HEK293 (cell line): Measurements from ENCODE around the gene PGK2.

Source experiments
- CTCF ChIA-PET: fragments of 350-600 bp; formaldehyde crosslinking; extraction: SDS; loops from one replicate; lab custom pipeline; 2021; ENCODE audit warnings: antibody characterized with exemption; lab: Yijun Ruan, JAX
- POLR2A ChIA-PET: fragments of 300-600 bp; formaldehyde crosslinking; extraction: SDS; loops from one replicate; lab custom pipeline; 2020; ENCODE audit warnings: antibody characterized with exemption, inconsistent platforms; lab: Yijun Ruan, JAX
- H3K27ac ChIP-seq: fragments of 200-500 bp; sonication (Bioruptor generic); 2 replicates; pipeline ENCODE4 v1.5.1; 2014; ENCODE audit warnings: low read depth, low read length, control low read depth, inconsistent platforms; ENCODE audit errors: extremely low read depth
- H3K36me3 ChIP-seq, 2 experiments: fragments of 200-500 bp in 1 of 2; sonication (Bioruptor generic) in 1 of 2; 1 replicate in 1 of 2; 2 replicates in 1 of 2; pipeline ENCODE4 v1.5.1; 2014 to 2017; ENCODE audit warnings: inconsistent platforms in 2 of 2, low read length in 2 of 2; ENCODE audit not compliant: control insufficient read depth in 2 of 2, insufficient read depth in 1 of 2
- H3K4me1 ChIP-seq: fragments of 200-500 bp; sonication (Bioruptor generic); 2 replicates; pipeline ENCODE4 v1.5.1; 2014; ENCODE audit warnings: mild to moderate bottlenecking, low read length, inconsistent platforms; ENCODE audit not compliant: control insufficient read depth, insufficient read depth
- H3K4me3 ChIP-seq: 2 replicates; pipeline ENCODE4 v1.5.1; 2011; ENCODE audit warnings: low read depth, mild to moderate bottlenecking, control low read depth, low read length, moderate library complexity
- H3K9me3 ChIP-seq: fragments of 200-500 bp; sonication (Bioruptor generic); 2 replicates; pipeline ENCODE4 v1.5.1; 2014; ENCODE audit warnings: low read depth, low read length, inconsistent platforms; ENCODE audit not compliant: control insufficient read depth, insufficient read depth
- HOXD13 ChIP-seq: sonication (generic); formaldehyde crosslinking; IDR thresholded peaks from 2 replicates; pipeline ENCODE4 v1.8.0; 2022; ENCODE audit warnings: missing genetic modification reagents, borderline replicate concordance
- ZBTB20 ChIP-seq: fragments of 450-650 bp; formaldehyde crosslinking; IDR thresholded peaks from 2 replicates; pipeline ENCODE4 v1.5.1; 2016; ENCODE audit warnings: missing biosample characterization, missing genetic modification characterization
- ZFP69B ChIP-seq: fragments of 450-650 bp; formaldehyde crosslinking; IDR thresholded peaks from 2 replicates; pipeline ENCODE4 v1.5.1; 2016; ENCODE audit warnings: missing biosample characterization, missing genetic modification characterization
- ZNF146 ChIP-seq: fragments of 450-650 bp; formaldehyde crosslinking; IDR thresholded peaks from 2 replicates; pipeline ENCODE4 v1.5.1; 2016; ENCODE audit warnings: missing biosample characterization, missing genetic modification characterization
- ZNF558 ChIP-seq: fragments of 450-650 bp; formaldehyde crosslinking; IDR thresholded peaks from 2 replicates; pipeline ENCODE4 v1.5.1; 2016; ENCODE audit warnings: missing biosample characterization, missing genetic modification characterization
- ZNF645 ChIP-seq: fragments of 450-650 bp; formaldehyde crosslinking; IDR thresholded peaks from 2 replicates; pipeline ENCODE4; 2016; ENCODE audit warnings: missing biosample characterization, missing genetic modification characterization
- ZNF660 ChIP-seq: fragments of 450-650 bp; IDR thresholded peaks from 2 replicates; pipeline ENCODE4 v1.5.1; 2018; ENCODE audit warnings: missing biosample characterization, mild to moderate bottlenecking, missing genetic modification characterization
- ZNF76 ChIP-seq: fragments of 450-650 bp; formaldehyde crosslinking; IDR thresholded peaks from 2 replicates; pipeline ENCODE4; 2016; ENCODE audit warnings: low read depth, missing biosample characterization, missing genetic modification characterization, borderline replicate concordance
- TF ChIP-seq, protein P1 (sequence below): fragments of 450-650 bp; formaldehyde crosslinking; IDR thresholded peaks from 2 replicates; pipeline ENCODE4 v1.5.1; 2017; ENCODE audit warnings: missing biosample characterization, mild to moderate bottlenecking, missing genetic modification characterization, moderate library complexity

The PGK2 gene

DNA sequence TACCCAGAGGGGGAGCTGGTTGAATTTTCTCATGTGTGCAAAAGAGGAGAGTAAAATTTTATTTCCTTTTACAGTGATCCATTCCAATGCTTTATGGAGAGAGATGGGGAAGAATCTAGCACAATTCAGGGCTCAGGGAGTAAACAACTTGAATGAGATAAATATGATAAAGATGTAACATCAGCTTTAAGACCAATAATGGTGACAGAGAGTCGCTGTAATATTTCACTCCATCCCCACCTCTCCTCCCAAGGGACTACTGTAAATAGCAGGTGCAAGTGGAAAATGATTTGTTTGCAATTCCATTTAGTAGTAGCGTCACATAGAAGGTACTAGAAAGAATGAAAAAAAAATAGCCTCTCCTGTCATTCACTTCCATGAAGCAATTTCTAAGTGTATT is 47.7 kb downstream of the PGK2 start:
- Histone ChIP-seq H3K36me3 (no peaks in the 10 kb centered on the region), H3K9me3 (no peaks in the 10 kb centered on the region), H3K4me3 (no peak overlapping the region), H3K27ac (no peak overlapping the region), H3K4me1 (no peaks in the 10 kb centered on the region)
- TF ChIP-seq ZNF645 (tag by site-specific recombination): no peak
- TF ChIP-seq ZNF660 (tag by site-specific recombination): no peak
- no peak for TF ChIP-seq ZFP69B (tag by site-specific recombination)
- no peak for TF ChIP-seq ZBTB20 (tag by site-specific recombination)
- no peak for TF ChIP-seq ZNF146 (tag by site-specific recombination)
- TF ChIP-seq ZNF558 (tag by site-specific recombination): no peak
- TF ChIP-seq ZNF76 (tag by site-specific recombination): no peak
- ChIA-PET CTCF (interaction anchor here (0.6 kb wide), 1 partner anchor 355 kb away, joined by 3 read pairs; no protein-coding TSS in a partner anchor), POLR2A (no interaction called here)

- Histone ChIP-seq H3K4me1 (no peaks in the 10 kb centered on the region), H3K36me3 (no peaks in the 10 kb centered on the region), H3K27ac (no peak overlapping the region), H3K4me3 (no peak overlapping the region), H3K9me3 (no peaks in the 10 kb centered on the region)
- no peak for TF ChIP-seq HOXD13 (CRISPR knock-in tag)
- TF ChIP-seq, protein P1, sequence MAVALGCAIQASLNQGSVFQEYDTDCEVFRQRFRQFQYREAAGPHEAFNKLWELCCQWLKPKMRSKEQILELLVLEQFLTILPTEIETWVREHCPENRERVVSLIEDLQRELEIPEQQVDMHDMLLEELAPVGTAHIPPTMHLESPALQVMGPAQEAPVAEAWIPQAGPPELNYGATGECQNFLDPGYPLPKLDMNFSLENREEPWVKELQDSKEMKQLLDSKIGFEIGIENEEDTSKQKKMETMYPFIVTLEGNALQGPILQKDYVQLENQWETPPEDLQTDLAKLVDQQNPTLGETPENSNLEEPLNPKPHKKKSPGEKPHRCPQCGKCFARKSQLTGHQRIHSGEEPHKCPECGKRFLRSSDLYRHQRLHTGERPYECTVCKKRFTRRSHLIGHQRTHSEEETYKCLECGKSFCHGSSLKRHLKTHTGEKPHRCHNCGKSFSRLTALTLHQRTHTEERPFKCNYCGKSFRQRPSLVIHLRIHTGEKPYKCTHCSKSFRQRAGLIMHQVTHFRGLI (tag by site-specific recombination): no peak
- ChIA-PET POLR2A (no interaction called here), CTCF (interaction anchor here (1.0 kb wide), 1 partner anchor 204 kb away, joined by 3 read pairs; no protein-coding TSS in a partner anchor)
These were observed 51.0 kb downstream of the PGK2 start for GRCh38 chr6:49736017-49736508.
